ENCODE results near the gene EPS8L3.

DNA sequence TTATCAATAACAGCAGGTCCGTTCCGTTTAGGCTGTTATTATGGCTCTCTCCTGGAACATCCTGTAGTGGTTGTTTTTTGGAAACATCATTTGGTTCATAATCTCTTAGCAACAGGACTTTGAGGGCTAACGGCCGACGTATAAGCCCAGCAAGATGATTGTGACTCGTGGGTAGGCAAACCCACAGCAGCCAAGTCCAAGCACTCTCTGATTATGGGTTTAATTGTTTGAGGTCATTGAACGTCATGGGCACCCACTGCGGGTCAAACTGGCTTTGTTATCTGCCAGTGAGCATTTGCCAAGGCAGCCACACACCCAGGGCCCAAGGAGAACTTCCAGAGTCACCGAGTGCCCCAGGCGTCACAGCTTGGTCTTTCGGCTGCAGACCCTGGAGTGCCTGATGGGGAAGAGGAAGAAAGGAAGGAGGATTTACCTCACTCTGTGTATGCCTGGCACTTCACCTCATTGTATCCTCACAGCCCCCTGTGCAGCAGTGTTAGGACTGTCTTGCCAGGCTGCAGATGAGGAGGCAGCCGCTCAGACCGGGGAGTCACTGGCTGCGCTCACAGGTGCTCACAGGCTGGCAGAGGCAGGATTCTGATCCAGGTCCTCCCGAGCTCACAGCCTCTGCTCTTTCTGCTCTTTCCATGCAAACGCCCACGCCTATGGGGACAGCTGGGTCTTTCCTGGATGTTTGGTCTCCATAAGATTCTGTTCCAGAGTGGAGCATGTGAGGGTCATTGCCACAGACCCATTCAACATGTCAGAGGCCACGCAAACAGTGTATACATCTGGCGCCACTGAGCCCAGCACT, 30.8 kb upstream of the EPS8L3 start:
- TF ChIP-seq EZH2 (IDR thresholded peaks at IDR 0.05; ENCODE audit: insufficient read depth, poor library complexity, severe bottlenecking), result no peak
- TF ChIP-seq EZH2phosphoT487 (IDR thresholded peaks at IDR 0.05; ENCODE audit: insufficient read depth, low read depth), result no peak

Measured in GM23248 (cell line).